ENCODE measurements around the gene ACSM5.

The ACSM5 gene

GRCh38 chr16:20409398-20410120 is at the start of gene ACSM5:
TSS of gene ACSM5 (plus strand) at chr16:20409534. CDS start at chr16:20411485, 1,951 bp downstream.
- DNase-seq, result no peak

GRCh38 chr16:20359997-20360396 is 49.3 kb upstream of the ACSM5 start:
- DNase-seq, result no peak

GRCh38 chr16:20363191-20363590 is 46.1 kb upstream of the ACSM5 start:
- no peak for DNase-seq

GRCh38 chr16:20364051-20364450 is 45.3 kb upstream of the ACSM5 start:
- no peak for DNase-seq

GRCh38 chr16:20369452-20370054 is 39.8 kb upstream of the ACSM5 start:
- no peak for DNase-seq

GRCh38 chr16:20372701-20373100 is 36.6 kb upstream of the ACSM5 start:
- DNase-seq, result no peak

GRCh38 chr16:20377181-20377580 is 32.2 kb upstream of the ACSM5 start:
- DNase-seq, result no peak

- DNase-seq, result no peak
Observed at GRCh38 chr16:20380782-20381181, 28.6 kb upstream of the ACSM5 start.

- no peak for DNase-seq
Observed at GRCh38 chr16:20382202-20382948, 27.0 kb upstream of the ACSM5 start.

- no peak for DNase-seq
Observed at GRCh38 chr16:20383106-20384029, 26.0 kb upstream of the ACSM5 start.

GRCh38 chr16:20385844-20386832 is 23.2 kb upstream of the ACSM5 start:
- no peak for DNase-seq

- DNase-seq, result no peak
Observed at GRCh38 chr16:20387978-20388377, 21.4 kb upstream of the ACSM5 start.

- no peak for DNase-seq
Observed at GRCh38 chr16:20388854-20389253, 20.5 kb upstream of the ACSM5 start.

GRCh38 chr16:20391045-20391444 is 18.3 kb upstream of the ACSM5 start:
- no peak for DNase-seq

- DNase-seq, result no peak
Observed at GRCh38 chr16:20393801-20394577, 15.3 kb upstream of the ACSM5 start.

GRCh38 chr16:20395946-20396345 is 13.4 kb upstream of the ACSM5 start:
- no peak for DNase-seq

- DNase-seq, result no peak
Observed at GRCh38 chr16:20396846-20397467, 12.4 kb upstream of the ACSM5 start.

- no peak for DNase-seq
Observed at GRCh38 chr16:20397468-20398074, 11.8 kb upstream of the ACSM5 start.

- DNase-seq, result no peak
Observed at GRCh38 chr16:20398603-20399002, 10.7 kb upstream of the ACSM5 start.

GRCh38 chr16:20399185-20399584 is 10.1 kb upstream of the ACSM5 start:
- no peak for DNase-seq

All from NCI-H2081 treated with DMSO at 0.1 percent for 48 hours (cell line).